Islet of Langerhans (tissue), 1 donor: ENCODE data around the gene PNPLA7.

Experiments used
- FAIRE-seq: peaks from one replicate; lab custom pipeline; 2011; peaks lifted over from hg19 to GRCh38; lab: Jason Lieb, UNC

PNPLA7 gene

GRCh38 chr9:137449081-137449844 lies 100.9 kb downstream of the PNPLA7 start:
- FAIRE-seq: no peak

DNA sequence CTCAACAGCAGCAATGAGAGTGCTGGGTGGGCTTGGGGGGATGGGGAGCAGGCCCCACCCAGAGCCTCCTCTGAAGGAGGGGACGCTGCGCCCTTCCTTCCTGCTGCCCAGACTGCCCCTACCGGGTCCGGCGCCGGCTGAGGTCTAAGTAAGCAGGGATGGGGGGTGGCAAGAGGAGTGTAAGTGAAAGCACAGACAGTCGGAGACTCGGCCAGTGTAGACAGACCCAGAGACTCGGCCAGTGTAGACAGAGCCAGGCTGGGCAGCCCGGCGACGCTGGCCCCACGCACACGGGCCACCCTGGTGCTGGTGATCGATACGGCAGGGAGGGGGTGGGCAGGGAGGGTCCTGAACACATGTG lies 101.6 kb downstream of the PNPLA7 start:
- FAIRE-seq: no peak

- FAIRE-seq: no peak
These were observed 102.2 kb downstream of the PNPLA7 start for GRCh38 chr9:137447722-137448601.

- FAIRE-seq: no peak
These were observed 103.2 kb downstream of the PNPLA7 start for GRCh38 chr9:137446851-137447471.

DNA sequence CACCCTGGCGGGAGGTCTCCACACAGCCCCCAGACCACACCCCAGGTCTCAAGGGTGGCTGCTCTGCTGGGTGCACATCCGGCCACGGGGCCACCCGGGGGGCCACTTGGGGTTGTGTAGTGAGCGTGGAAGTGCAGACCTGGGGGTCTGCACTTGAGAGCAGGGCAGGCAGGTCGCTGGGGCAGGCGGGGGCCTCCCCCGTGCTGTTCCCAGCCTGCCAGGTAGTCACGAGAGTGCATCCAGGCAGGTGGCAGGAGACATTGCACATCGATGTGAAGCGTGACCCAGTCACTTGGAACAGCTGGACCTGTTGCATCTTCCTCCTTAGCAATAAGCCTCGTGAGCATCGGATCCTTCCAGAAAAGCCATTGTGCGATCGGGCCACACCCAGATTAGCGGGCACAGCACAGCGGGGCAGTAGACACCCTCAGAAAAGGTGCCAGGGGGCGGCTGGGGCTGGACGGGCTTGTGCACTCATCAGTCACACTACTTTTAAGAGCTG lies 104.2 kb downstream of the PNPLA7 start:
- no peak for FAIRE-seq

DNA sequence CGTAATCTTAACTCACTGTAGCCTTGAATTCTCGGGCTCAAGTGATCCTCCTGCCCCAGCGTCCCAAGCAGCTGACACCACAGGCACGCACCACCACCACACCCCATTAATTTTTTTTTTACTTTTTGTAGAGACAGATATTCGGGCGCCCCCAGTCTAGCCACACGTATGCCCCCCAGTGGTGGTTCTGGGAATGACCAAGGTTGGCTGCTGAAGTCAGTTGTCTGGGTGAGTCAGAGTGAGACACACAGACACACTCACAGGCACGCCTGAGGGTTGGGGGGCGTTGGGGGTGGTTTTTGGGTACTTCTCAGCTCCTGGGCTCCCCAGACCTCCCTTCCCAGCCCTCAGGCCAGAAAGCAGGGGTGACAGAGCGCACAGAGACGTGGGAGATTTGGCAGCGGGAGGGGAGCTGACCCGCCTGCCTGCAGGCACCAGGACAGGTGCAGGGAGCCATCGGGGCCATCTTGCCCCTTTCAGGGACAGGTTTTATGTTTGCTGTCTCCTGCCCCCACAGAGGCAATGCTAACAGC lies 104.9 kb downstream of the PNPLA7 start:
- FAIRE-seq: no peak

DNA sequence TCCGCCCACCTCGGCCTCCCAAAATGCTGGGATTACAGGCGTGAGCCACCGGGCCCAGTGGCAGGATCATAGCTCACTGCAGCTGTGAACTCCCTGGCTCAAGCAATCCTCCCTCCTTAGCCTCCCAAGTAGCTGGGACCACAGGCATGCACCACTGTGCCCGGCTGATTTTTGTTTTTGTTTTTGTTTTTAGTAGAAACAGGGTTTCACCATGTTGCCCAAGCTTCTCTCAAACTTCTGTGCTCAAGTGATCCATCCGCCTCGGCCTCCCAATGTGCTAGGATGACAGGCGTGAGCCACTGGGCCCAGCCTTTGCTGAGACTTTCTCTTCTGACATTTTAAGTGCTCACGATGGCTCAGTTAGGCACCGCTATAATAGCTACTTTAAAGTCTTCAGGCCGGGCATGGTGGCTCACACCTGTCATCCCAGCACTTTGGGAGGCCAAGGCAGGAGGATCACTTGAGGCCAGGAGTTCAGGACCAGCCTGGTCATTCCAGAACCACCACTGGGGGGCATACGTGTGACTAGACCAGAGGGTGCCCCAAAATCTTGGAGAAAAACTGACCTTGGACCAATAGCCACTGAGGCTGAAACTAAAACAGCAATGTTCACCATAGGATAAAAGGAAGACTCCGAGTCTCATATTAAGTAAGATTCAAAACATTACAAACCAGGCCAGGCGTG lies 106.0 kb downstream of the PNPLA7 start:
- no peak for FAIRE-seq

DNA sequence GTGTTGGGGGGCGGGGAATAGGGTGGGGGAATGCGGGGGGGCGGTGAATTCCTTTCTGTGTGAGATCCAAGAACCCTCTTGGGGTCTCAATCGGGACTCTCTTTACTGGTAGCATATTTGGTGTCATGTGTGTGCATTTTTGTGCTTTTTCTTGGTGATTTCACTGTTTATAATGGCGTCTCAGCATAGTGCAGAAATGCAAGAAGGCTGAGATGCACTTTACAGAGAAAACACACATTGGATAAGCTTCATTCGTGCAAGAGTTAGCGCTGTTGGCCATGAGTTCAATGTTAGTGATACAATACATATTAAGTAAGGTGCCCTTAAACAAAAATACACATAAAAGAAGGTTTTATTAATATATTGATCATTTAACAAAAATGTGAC lies 108.3 kb downstream of the PNPLA7 start:
- FAIRE-seq: no peak

DNA sequence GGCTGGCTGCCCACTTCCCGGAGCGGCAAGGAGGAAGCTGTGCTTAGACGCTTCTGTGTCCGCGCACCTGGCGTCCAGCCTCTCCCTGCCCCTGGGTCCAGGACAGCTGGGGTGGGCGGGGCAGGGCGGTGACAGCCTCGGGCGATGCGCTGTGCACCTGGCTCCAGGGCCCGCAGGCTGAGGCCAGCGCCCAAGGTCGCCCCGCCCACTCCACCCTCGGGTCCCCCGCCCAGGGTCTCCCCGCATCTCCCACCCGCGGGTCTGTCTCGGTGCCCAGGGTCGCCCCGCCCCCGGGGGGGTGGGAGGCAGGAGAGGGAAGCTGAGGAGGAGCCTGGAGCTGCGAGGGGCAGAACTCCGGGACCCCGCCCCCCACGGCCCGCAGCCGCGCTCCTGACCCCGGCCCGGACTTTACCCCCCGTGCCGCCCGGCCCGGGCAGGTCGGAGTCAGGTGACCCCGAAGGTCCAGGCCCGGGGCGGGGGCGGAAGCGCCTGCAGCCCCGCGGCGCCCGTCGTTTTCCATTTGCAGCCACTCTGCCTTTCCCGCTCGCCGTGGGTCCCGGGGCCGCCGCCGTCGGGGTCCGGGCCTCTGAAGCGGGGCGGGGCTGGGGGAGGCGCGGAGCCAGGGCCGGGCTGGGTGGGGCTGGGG lies 108.8 kb downstream of the PNPLA7 start, which contains the start of gene ENTPD8:
Gene ENTPD8 (minus strand): TSS at position 69 of the 646 bp plus-strand sequence. CDS start 3,072 bp downstream, outside the sequence.
- no peak for FAIRE-seq

GRCh38 chr9:137439158-137439714 lies 111.0 kb downstream of the PNPLA7 start:
- no peak for FAIRE-seq

GRCh38 chr9:137438591-137439157 lies 111.5 kb downstream of the PNPLA7 start:
- FAIRE-seq: no peak

DNA sequence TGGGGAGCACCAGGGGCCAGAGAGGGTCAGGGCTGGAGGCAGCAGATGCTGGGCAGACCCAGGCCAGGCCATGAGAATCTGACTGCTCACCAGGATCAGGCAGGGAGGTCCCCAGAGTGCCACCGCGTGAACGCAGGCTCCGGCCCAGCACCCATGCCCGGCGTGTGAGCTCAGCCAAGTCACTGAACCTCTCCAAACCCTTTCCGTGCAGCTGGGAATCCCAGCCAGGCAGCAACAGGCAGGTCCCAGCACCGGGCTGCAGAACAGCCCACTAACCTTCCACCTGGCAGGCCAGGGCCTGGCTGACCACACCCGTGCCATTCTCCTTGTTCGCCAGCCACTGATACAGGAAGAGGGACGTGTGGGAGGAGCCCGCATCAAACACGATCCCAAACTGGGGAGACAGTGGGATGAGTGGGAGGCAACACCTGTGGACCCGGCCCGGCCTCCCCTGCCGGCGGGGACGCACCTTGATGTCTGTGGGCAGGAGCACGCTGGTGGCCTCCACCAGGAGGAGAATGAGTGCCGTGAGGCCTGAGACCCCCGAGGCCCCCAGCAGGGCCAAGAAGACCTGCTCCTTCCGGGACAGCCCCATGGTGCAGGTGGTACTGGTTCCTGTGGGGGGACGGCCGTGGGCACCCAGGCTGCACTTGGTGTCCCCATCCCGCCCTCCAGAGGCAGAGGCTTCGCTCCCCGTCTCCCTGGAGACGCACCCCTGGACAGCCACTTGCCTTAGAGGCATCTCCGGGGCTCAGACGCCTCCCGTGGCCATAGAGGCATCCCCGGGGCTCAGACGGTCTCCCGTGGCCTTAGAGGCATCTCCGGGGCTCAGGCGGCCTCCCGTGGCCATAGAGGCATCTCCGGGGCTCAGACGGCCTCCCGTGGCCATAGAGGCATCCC lies 112.3 kb downstream of the PNPLA7 start:
- no peak for FAIRE-seq

DNA sequence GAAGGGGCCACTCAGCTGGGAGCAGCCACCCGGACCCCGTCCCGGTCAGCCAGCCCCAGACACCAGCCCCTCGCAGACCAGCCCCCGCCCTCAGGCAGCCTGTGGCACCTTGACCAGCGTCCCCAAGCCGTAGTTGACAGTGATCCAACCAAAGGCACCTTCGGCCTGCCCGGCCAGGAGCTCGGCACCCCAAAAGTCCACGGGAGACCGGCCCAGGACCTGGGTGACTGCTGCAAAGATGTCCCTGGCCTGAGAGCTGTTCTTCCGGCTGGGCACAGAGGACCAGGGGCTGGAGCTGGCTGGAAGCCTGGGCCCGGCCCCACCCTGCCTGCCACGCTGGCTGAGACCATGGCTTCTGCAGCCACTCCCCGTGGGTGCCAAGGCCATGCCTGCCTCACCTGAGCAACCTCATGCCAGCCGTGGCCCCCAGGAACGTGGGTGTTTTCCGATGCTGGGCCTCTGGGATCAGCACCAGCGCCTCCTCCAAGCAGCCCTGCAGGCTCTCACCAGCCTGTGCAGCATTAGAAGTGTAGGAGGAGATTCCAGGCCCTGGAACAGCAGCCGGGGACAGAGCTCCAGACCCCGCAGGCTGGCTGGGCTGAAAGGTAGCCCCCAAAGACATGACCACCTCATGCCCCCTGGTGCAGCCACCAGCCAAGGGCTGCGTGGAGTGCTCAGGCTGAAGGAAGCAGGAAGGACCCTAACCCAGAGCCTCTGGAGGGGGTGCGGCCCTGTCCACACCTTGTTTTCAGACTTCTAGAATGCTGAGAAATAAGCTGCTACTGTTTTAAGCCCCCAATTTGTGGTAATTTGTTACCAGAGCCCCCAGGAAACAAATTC lies 113.2 kb downstream of the PNPLA7 start:
- FAIRE-seq: no peak

DNA sequence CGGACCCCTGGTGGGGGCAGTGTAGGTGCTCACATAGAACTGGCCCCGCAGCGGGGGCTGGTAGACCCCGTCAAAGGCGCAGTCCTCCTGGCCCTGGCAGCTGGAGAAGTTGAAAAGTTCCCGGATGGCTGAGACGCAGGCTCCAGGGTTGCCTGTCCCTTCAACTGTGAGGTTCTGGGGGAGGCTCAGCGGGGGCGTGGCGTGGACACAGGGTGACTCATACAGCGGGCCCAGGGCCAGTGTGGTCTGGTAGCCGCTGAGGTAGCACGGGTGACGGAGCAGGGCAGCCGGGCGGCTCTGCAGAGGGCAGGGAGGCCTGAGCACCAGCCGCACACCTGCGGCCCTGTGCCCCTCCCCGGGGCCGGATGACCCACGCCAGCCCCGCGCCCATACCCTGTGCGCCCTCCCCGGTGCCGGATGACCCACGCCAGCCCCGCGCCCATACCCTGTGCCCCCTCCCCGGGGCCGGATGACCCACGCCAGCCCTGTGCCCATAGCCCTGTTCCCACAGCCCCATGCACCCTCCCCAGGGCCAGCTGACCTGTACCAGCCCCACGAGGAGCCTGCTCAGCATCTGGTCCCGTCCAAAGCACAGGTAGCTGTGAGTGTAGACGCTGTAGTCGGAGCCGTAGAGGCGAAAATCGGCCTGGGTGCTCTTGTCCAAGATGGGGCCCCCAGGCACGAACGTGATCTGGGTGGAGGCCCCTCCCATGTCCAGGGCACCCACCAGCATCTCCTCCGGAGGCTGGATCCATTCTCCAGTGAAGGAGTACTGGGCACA lies 114.0 kb downstream of the PNPLA7 start:
- no peak for FAIRE-seq

GRCh38 chr9:137435381-137435891 lies 114.8 kb downstream of the PNPLA7 start:
- FAIRE-seq: no peak

GRCh38 chr9:137434498-137435380 lies 115.5 kb downstream of the PNPLA7 start:
- no peak for FAIRE-seq
